HG03280 (cell line): ENCODE data around the gene BUD23.
"Not testable (repeated sequence)": the region's sequence is repeated elsewhere in the genome, so short reads cannot be mapped to it uniquely, and the experiment has no call there.

Experiments used
- ATAC-seq: cut with Tn5 transposase; IDR thresholded peaks from one replicate; pipeline ENCODE4 v1.9.1; 2021; ENCODE audit warnings: mild to moderate bottlenecking, moderate library complexity; ENCODE audit not compliant: unreplicated experiment

BUD23 gene

DNA sequence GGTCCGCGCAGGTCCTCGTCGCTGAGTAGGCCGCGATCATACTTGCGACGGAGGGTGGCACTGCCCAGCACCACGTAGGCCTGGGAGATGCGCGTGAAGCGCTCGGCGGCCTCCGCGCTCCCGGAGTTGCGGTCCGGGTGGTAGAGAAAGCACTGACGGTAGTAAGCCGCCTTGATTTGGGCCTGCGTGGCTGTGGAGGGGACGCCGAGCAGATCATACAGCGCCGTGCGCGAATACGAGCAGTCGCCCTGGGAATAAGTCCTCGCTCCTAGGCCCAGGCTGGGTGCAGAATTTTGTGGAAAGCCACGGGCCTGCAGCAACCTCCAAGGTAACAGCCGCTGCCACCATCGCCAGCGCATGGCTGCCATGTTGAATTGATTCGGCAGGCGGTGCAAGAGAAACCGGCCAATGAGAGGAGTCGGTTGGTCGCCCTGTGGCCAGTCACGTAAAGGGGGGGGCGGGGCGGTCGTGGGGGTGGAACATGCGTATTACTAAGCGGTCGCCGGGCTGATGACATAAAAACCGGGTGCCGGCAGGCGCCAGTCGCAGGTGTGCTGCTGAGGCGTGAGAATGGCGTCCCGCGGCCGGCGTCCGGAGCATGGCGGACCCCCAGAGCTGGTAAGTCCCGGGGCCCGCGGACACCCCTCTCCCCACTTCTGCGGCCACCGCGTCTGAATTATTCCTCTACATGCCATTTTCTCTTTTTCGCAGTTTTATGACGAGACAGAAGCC, at the start of gene BUD23, which contains the start of gene DNAJC30:
Gene BUD23, plus strand, starts transcription at position 542 of the 732 bp plus-strand sequence. Its CDS starts 29 bp downstream, at position 571.
Gene DNAJC30, minus strand, starts transcription at position 398 of the 732 bp plus-strand sequence. Its CDS starts 30 bp downstream, at position 368.
- ATAC-seq, result peak; percentile 92

DNA sequence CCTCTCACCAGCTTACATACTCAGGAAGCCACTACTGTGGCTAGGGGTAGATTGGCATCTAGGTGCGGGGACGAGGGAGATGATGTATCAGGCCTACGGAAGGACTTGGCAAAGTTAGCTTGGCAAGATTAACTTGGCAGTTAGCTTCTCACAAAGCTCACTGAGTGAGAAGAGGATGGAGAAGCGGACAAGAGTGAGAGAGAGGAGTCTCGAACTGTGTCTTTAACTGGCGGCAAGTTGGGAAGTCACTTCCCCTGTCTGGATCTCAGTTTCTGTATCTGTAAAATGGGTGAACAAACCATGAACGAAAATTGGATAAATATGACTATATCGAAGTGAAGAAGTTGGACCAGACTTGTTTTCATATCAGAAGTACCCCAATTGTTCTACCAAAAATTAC, 49.6 kb upstream of the BUD23 start:
- ATAC-seq, result no peak

- ATAC-seq, result no peak
These were observed 47.8 kb upstream of the BUD23 start for GRCh38 chr7:73635428-73636200.

DNA sequence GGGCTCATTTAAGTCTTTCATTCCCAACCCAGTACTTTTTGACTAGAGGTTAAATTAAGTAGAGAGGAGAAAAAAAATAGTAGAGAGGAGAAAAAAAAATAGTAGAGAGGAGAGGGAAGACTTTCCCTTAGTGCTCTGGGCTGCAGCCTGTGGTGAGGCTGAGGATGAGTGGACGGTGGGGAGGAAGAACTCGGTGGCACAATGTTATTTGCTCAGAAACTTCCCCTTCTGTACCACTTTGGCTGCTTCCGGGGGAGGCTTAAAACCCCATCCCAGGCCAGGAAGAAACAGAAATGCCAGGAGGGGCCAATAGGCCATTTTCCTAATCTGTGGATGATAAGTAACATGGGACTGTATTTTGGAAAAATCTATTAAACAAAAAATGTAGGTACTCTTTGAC, 44.5 kb upstream of the BUD23 start:
- ATAC-seq, result no peak

DNA sequence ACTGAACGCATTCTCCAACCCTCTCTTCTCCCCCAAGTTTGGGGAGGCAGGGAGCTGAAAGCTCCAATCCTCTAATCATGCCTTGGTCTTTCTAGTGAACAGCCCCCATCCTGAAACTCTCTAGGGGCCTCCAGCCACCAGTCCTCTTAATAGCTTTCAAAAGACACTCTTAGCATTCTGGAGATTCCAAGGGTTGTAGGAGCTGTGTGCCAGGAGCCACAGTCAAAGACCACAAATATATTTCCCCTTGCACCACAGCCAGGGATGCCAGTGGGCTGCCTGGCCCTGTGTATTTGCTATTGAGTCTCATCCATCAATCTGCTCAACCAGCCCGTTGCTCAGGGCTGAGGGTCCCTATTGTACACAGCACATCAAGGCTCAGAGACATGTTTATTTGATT, 40.6 kb upstream of the BUD23 start:
- no peak for ATAC-seq

DNA sequence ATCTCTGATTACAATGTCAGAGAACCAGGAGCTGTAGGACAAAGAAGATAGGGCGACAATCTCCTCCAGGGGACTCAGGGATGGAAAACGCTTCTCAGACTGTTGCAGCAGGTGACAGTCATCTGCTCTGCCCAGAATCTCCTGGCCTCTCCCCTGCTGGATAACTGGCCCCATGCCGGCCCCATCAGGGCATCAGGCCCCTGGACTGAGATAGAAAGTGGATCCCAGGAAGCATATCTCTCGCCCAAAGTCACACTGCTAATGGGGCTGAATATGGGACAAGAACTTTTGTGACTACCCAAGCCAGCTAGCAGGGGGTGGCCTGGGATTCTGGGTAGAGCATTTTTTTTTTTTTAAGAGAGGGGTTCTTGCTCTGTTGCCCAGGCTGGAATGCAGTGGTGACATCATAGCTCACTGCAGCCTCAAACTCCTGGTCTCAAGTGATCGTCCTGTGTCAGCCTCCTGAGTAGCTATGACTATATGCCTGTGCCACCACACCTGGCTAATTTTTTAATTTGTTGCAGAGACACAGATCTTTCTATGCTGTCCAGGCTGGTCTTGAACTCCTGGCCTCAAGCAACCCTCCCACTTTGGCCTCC, 38.6 kb upstream of the BUD23 start:
- no peak for ATAC-seq

DNA sequence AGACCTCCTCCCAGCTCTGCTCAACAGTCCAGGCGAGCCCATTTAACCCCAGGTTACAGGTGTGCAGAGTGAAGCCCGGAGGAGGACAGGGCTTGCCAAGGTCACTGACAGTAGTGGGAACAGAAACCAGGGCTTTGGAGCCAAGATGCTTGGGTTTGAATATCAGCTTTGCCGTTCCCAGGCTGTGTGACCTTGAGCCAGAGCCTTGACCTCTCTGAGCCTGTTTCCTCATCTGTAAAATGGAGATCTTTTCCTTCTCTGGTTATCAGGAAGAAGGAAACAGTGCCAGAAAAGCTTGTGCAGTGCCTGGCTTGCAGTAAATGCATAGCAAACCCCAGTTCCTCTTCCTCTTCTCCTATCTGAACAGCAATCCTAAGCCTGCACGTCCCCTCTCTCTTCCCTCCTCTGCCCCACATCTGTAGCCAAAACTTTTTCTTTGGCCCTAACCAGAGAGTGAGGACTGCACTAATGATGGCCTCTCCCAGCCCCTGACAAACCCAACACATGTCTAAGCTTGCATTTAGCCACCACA, 37.7 kb upstream of the BUD23 start:
- ATAC-seq, result no peak

DNA sequence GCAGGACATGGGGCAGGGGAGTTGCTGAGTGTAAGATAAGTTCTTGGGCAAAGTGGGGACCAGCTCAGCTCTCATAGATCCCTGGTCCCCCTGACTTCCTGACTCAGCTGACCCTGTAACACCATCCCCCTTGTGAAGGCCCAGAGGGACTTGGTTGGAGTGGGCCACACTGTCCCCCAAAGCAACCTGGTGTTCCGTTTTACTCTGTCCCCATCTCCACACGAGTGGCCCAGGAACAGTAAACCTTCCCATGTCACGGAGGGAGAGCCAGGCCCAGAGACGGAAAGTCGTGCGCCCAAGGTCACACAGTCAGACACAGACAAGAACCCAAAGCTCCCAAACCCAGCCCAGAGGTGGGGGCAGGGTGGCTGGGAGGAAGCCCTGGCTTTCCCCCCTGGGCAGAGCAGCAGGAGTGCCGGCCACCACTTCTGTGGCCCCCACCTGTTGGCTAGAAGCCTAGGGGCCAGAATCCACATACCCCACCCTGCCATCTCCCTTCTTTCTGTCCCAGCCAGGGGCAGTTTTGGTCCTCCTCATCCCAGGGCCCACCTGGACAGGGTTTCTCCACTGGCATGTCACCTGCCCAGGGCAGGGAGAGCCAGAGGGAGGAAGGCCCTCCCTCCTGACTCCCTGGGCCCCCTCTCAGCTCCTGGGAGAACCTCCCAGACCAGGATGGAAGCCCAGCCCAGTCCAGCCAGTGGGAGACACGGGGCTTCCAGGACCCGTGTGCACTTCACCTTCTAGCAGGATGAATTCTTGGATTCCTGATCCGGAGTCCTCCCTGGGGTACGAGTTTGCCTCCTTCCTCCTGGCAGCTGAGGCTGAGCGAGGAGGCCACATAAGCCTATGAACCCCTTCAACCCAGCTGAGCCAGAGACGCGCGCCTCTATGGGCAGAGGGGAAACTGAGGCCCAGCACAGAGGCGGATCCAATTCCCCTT, 36.3 kb upstream of the BUD23 start:
- no peak for ATAC-seq

DNA sequence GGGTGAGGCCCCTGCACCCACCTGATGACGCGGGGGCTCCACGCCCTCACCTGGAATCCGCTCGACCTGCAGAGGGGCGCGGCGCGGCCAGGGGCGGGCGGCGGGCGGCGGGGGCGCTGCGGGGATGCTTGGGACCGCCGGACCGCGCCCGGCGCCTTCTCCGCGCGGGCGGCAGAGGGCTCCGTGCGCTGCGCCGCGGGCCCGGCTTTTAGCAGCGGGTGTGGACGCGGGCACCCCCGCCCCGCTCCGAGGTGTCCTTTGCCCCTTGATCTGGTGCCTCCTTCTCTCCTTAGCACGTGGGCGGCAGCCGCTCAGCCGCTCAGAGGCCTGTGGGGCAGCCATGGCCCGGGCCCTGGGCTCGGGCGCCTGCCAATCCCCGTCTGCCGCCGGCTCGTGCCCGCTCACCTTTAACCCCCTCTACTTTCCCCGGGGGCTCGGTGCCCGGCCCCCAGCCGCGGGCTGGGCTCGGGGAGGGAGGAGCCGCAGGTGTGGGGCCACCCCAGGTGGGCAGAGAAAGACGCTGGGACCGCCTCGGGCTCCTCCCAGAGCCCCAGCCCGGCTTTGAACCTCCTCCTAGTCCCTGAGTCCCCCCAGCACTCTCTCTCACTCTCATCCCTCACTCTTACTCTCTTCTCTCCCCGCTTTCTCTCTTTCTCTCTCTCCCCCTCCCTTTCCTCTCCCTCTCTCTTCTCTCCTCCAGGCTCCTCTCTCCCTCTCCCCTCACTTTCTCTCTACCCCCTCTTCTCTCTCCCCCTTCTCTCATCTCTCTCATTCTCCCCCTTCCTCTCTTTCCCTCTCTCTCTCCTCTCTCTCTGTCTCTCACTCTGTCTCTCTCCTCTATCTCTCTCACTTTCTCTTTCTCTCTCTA, 35.4 kb upstream of the BUD23 start:
- ATAC-seq, result no peak

DNA sequence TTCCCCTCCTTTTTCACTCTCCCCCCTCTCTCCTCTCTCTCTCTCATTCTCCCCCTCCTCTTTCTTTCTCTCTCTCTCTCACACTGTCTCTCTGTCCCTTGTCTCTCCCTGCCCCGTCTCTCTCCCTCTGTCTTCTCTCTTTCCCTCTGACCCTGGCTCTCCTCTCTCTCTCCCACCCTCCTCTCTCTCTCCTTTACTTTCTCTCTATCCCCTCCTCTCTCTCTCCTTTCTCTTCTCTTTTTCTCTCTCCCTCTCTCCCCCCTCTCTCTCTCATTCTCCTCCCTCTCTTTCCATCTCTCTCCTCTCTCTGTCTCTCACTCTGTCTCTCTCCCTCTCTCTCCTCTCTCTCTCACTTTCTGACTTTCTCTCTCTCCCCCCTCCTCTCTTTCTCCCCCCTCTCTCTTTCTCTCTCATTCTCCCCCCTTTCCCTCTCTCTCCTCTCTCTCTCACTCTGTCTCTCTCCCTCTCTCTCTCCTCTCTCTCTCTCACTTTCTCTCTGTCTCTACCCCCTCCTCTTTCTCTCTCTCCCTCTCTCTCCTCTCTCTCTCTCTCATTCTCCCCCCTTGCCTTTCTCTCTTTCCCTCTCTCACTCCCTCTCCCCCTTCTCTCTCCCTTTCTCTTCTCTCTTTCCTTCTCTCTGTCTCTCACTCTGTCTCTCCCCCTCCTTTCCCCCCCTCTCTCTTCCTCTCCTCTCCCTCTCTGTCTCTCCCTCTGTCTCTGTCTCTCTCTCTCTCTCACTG, 34.6 kb upstream of the BUD23 start:
- ATAC-seq, result no peak

DNA sequence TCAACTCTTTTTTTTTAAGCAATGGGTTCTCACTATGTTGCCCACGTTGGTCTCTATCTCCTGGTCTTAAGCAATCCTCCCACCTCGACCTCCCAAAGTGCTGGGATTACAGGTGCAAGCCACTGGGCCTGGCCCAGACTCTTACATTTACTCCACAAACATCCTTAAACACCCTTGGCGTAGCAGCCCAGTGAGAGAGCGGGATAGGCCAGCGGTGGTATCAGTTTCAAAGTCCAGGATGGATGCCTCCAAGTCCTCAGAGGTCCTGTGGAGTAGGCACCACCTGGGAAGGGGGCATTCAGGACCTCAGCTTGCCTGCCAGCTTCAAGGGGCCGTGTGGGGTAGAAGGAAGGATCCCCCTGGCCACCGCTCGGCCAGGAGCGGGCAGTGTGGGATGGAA, 33.8 kb upstream of the BUD23 start:
- no peak for ATAC-seq

GRCh38 chr7:73650524-73650923, 32.9 kb upstream of the BUD23 start:
- no peak for ATAC-seq

- ATAC-seq, result no peak
These were observed 30.9 kb upstream of the BUD23 start for GRCh38 chr7:73652541-73652949.

DNA sequence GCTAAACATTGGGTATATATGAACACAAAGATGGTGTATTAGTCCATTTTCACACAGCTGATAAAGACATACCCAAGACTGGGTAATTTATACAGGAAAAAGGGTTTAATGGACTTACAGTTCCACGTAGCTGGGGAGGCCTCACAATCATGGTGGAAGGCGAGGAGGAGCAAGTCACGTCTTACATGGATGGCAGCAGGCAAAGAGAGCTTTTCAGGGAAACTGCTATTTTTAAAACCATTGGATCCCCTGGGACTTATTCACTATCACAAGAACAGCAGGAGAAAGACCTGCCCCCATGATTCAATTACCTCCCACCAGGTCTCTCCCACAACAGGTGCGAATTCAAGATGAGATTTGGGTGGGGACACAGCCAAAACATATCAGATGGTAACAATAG, 28.1 kb upstream of the BUD23 start:
- ATAC-seq, result not testable (repeated sequence)

- ATAC-seq, result no peak
These were observed 23.4 kb upstream of the BUD23 start for GRCh38 chr7:73659983-73660382.

GRCh38 chr7:73660594-73660993, 22.8 kb upstream of the BUD23 start:
- ATAC-seq, result not testable (repeated sequence)

DNA sequence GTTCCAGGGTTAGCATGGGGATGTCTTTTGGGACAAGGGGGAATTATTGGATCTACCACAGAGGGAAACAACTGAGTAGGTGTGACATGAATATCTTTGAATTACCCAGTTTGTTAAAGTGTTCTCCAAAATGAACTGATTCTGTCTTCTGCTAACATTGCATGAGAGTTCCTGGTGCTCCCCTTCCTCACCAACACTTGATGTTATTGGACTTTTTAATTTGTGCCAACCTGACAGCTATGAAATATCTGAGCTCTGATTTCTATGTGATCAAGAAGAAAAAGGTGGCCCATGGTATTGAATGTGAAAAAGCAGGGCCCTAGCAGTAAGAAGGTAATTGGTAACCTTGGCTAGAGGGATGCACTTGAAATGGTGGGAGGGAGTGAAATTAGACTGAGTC, 20.4 kb upstream of the BUD23 start:
- no peak for ATAC-seq

DNA sequence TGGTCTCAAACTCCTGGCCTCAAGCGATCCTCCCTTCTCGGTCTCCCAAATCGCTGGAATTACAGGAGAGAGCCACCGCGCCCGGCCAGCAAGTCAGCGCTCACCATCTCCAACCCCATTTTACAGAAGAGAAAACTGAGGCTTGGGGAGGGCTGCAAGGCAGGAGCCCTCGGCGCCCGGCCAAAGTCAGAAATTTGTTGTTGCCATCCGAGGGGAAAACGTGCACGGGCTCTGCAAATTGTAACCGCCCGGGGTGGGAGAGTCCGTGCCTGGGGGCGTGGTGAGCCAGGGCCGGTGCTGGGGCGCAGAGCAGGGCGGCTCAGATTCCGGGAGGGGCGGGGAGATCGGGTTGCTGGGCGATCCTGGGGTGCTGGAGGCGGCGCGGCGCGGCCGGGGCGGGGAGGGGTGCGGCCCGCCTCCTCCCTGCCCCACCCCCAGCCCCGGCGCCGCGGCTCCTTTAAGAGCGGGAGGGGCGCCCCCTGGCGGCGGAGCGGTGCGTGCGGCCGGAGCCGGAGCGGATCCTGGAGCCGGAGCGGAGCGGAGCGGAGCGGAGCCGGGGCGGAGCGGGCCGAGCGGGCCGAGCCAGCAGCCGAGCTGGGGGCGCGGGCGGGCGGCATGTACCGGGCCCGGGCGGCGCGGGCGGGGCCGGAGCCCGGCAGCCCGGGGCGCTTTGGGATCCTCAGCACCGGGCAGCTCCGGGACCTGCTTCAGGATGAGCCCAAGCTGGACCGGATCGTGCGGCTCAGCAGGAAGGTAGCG, 15.9 kb upstream of the BUD23 start, which contains the start of gene VPS37D:
Gene VPS37D, plus strand, starts transcription at position 488 of the 759 bp plus-strand sequence. Its CDS starts 128 bp downstream, at position 616.
- ATAC-seq, result peak; percentile 97
